ENCODE measurements around the gene OPN4.

GRCh38 chr10:86666538-86666937 is 12.2 kb downstream of the OPN4 start:
- no peak for TF ChIP-seq CTCF (conservative IDR thresholded peaks at IDR 0.05; ENCODE audit: low read length)
- TF ChIP-seq EZH2phosphoT487 (IDR thresholded peaks at IDR 0.05; ENCODE audit: borderline replicate concordance) = no peak
